ENCODE measurements around the gene CYB561. TPM values are rescaled to one million over a fixed set of nuclear protein-coding genes. Genes with fewer than 3 reads are reported as not detected.

Gene CYB561
- total RNA-seq, 2 experiments from 2014 or later, result 2.3 to 2.6 TPM

- Mint-ChIP-seq H3K27ac (no peak overlapping the region), H3K27me3 (ENCODE audit: low read depth) (no peaks in the 10 kb centered on the region), H3K9me3 (no peaks in the 10 kb centered on the region), H3K36me3 (ENCODE audit: low read depth) (no peaks in the 10 kb centered on the region), H3K4me1 (ENCODE audit: low read depth) (peaks cover 33% of the 10 kb centered on the region), H3K4me3 (no peak overlapping the region)
- CTCF ChIA-PET, result interaction anchor here (0.6 to 3.5 kb wide), 6 partner anchors 17 to 203 kb away, joined by 3 to 16 read pairs (median 10); partner anchors contain the start of gene ACE
- intact Hi-C loops (cut with micrococcal nuclease), result loop anchor here (2.0 kb wide), 1 partner anchor 447 kb away; no protein-coding TSS in a partner anchor
- DNase-seq, result no peak
These were observed 22.1 kb downstream of the CYB561 start for GRCh38 chr17:63423963-63424362.

GRCh38 chr17:63423251-63423950, 22.7 kb downstream of the CYB561 start:
- CTCF ChIA-PET, result interaction anchor here (0.6 to 3.5 kb wide), 6 partner anchors 16 to 203 kb away, joined by 3 to 16 read pairs (median 10); partner anchors contain the start of gene ACE
- Mint-ChIP-seq H3K27ac (no peak overlapping the region), H3K36me3 (ENCODE audit: low read depth) (no peaks in the 10 kb centered on the region), H3K27me3 (ENCODE audit: low read depth) (no peaks in the 10 kb centered on the region), H3K4me1 (ENCODE audit: low read depth) (peaks cover 31% of the 10 kb centered on the region), H3K4me3 (no peak overlapping the region), H3K9me3 (no peaks in the 10 kb centered on the region)
- intact Hi-C loops (cut with micrococcal nuclease), result no loop called here
- no peak for DNase-seq

GRCh38 chr17:63421681-63422645, 24.1 kb downstream of the CYB561 start:
- Mint-ChIP-seq H3K9me3 (no peaks in the 10 kb centered on the region), H3K27ac (no peak overlapping the region)
- DNase-seq, result no peak

GRCh38 chr17:63420868-63421680, 25.0 kb downstream of the CYB561 start:
- Mint-ChIP-seq H3K36me3 (ENCODE audit: low read depth) (no peaks in the 10 kb centered on the region), H3K27me3 (ENCODE audit: low read depth) (no peaks in the 10 kb centered on the region), H3K9me3 (no peaks in the 10 kb centered on the region), H3K4me3 (no peak overlapping the region), H3K4me1 (ENCODE audit: low read depth) (peaks cover 15% of the 10 kb centered on the region), H3K27ac (no peak overlapping the region)
- DNase-seq, result no peak
- CTCF ChIA-PET, result no interaction called here
- intact Hi-C loops (cut with micrococcal nuclease), result no loop called here

More at GRCh38 chr17:63421681-63422645, 24.1 kb downstream of the CYB561 start:
- intact Hi-C loops (cut with micrococcal nuclease), result no loop called here
- CTCF ChIA-PET, result interaction anchor here (2.3 kb wide), 1 partner anchor 56 kb away, joined by 14 read pairs; the partner anchor contains the start of gene ACE
- Mint-ChIP-seq H3K27me3 (ENCODE audit: low read depth) (no peaks in the 10 kb centered on the region), H3K4me3 (no peak overlapping the region), H3K36me3 (ENCODE audit: low read depth) (no peaks in the 10 kb centered on the region), H3K4me1 (ENCODE audit: low read depth) (peaks cover 21% of the 10 kb centered on the region)

- Mint-ChIP-seq H3K4me3 (no peak overlapping the region), H3K27ac (peak overlapping the region; percentile 27), H3K36me3 (ENCODE audit: low read depth) (no peaks in the 10 kb centered on the region), H3K4me1 (ENCODE audit: low read depth) (peaks cover 13% of the 10 kb centered on the region), H3K27me3 (ENCODE audit: low read depth) (no peaks in the 10 kb centered on the region), H3K9me3 (no peaks in the 10 kb centered on the region)
- intact Hi-C loops (cut with micrococcal nuclease), result no loop called here
- CTCF ChIA-PET, result interaction anchor here (0.6 to 2.1 kb wide), 5 partner anchors 13 to 285 kb away, joined by 3 to 14 read pairs (median 7); no protein-coding TSS in a partner anchor
- peak; percentile 62 for DNase-seq
These were observed 25.9 kb downstream of the CYB561 start for GRCh38 chr17:63419949-63420867.

GRCh38 chr17:63419398-63419797, 26.7 kb downstream of the CYB561 start:
- intact Hi-C loops (cut with micrococcal nuclease), result no loop called here
- no peak overlapping the region for H3K27ac Mint-ChIP-seq

GRCh38 chr17:63418540-63418939, 27.6 kb downstream of the CYB561 start:
- Mint-ChIP-seq H3K4me1 (ENCODE audit: low read depth) (peaks cover 13% of the 10 kb centered on the region), H3K9me3 (no peaks in the 10 kb centered on the region), H3K4me3 (no peak overlapping the region), H3K27me3 (ENCODE audit: low read depth) (no peaks in the 10 kb centered on the region), H3K36me3 (ENCODE audit: low read depth) (no peaks in the 10 kb centered on the region), H3K27ac (no peak overlapping the region)
- intact Hi-C loops (cut with micrococcal nuclease), result no loop called here
- CTCF ChIA-PET, result interaction anchor here (1.1 to 2.1 kb wide), 4 partner anchors 9 to 193 kb away, joined by 3 to 14 read pairs (median 9); no protein-coding TSS in a partner anchor
- DNase-seq, result no peak

More at GRCh38 chr17:63419398-63419797, 26.7 kb downstream of the CYB561 start:
- CTCF ChIA-PET, result interaction anchor here (0.6 to 2.1 kb wide), 7 partner anchors 10 to 286 kb away, joined by 3 to 14 read pairs (median 4); no protein-coding TSS in a partner anchor
- H3K9me3 Mint-ChIP-seq, result no peaks in the 10 kb centered on the region
- H3K4me3 Mint-ChIP-seq, result no peak overlapping the region
- no peaks in the 10 kb centered on the region for H3K27me3 Mint-ChIP-seq (ENCODE audit: low read depth)
- H3K36me3 Mint-ChIP-seq (ENCODE audit: low read depth), result no peaks in the 10 kb centered on the region
- DNase-seq, result no peak
- H3K4me1 Mint-ChIP-seq (ENCODE audit: low read depth), result peaks cover 13% of the 10 kb centered on the region

GRCh38 chr17:63414222-63414621, 31.9 kb downstream of the CYB561 start:
- Mint-ChIP-seq H3K27ac (no peak overlapping the region), H3K27me3 (ENCODE audit: low read depth) (no peaks in the 10 kb centered on the region), H3K4me1 (ENCODE audit: low read depth) (peaks cover 1% of the 10 kb centered on the region), H3K36me3 (ENCODE audit: low read depth) (no peaks in the 10 kb centered on the region), H3K4me3 (no peak overlapping the region), H3K9me3 (no peaks in the 10 kb centered on the region)
- intact Hi-C loops (cut with micrococcal nuclease), result no loop called here
- DNase-seq, result no peak
- CTCF ChIA-PET, result interaction anchor here (1.1 to 2.7 kb wide), 4 partner anchors 12 to 198 kb away, joined by 3 to 19 read pairs (median 3); no protein-coding TSS in a partner anchor

GRCh38 chr17:63413128-63413527, 33.0 kb downstream of the CYB561 start:
- H3K36me3 Mint-ChIP-seq (ENCODE audit: low read depth), result no peaks in the 10 kb centered on the region
- CTCF ChIA-PET, result interaction anchor here (0.5 to 2.7 kb wide), 5 partner anchors 11 to 426 kb away, joined by 3 to 19 read pairs (median 3); no protein-coding TSS in a partner anchor

GRCh38 chr17:63412234-63412633, 33.9 kb downstream of the CYB561 start:
- CTCF ChIA-PET, result no interaction called here
- intact Hi-C loops (cut with micrococcal nuclease), result no loop called here
- no peaks in the 10 kb centered on the region for H3K27me3 Mint-ChIP-seq (ENCODE audit: low read depth)
- no peak overlapping the region for H3K4me3 Mint-ChIP-seq
- no peaks in the 10 kb centered on the region for H3K9me3 Mint-ChIP-seq
- no peak for DNase-seq
- no peaks in the 10 kb centered on the region for H3K4me1 Mint-ChIP-seq (ENCODE audit: low read depth)
- no peaks in the 10 kb centered on the region for H3K36me3 Mint-ChIP-seq (ENCODE audit: low read depth)
- no peak overlapping the region for H3K27ac Mint-ChIP-seq

More at GRCh38 chr17:63413128-63413527, 33.0 kb downstream of the CYB561 start:
- Mint-ChIP-seq H3K9me3 (no peaks in the 10 kb centered on the region), H3K4me1 (ENCODE audit: low read depth) (no peaks in the 10 kb centered on the region), H3K27me3 (ENCODE audit: low read depth) (no peaks in the 10 kb centered on the region), H3K4me3 (no peak overlapping the region), H3K27ac (no peak overlapping the region)
- DNase-seq, result no peak
- intact Hi-C loops (cut with micrococcal nuclease), result no loop called here
